Activated CD4-positive, alpha-beta T cell treated with anti-CD3 and anti-CD28 coated beads, Interleukin-2, amount 10 ng/mL, durations not matched to agents 7 days and 5 days (primary cell): Measurements from ENCODE around the gene PDZK1IP1. TPM values are rescaled to one million over a fixed set of nuclear protein-coding genes. Genes with fewer than 3 reads are reported as not detected.
"Not testable (repeated sequence)": the region's sequence is repeated elsewhere in the genome, so short reads cannot be mapped to it uniquely, and the experiment has no call there.

ENCODE experiments used
- CTCF ChIA-PET: fragments of 350-600 bp; sonication (Branson Sonifier 250); formaldehyde crosslinking; loops from one replicate; lab custom pipeline; 2021; ENCODE audit warnings: antibody characterized with exemption; lab: Charles Lee
- POLR2A ChIA-PET: fragments of 350-600 bp; sonication (Branson Sonifier 250); formaldehyde crosslinking; loops from one replicate; lab custom pipeline; 2021; ENCODE audit warnings: antibody characterized with exemption; lab: Charles Lee
- DNase-seq: peaks from one replicate; pipeline ENCODE4 v3.0.0-alpha.2; 2020
- H3K27ac Mint-ChIP-seq: one replicate; pipeline ENCODE4 v1.8.0; 2021; ENCODE audit warnings: mild to moderate bottlenecking, moderate library complexity, mixed read lengths
- H3K27me3 Mint-ChIP-seq: one replicate; pipeline ENCODE4 v1.8.0; 2021; ENCODE audit warnings: mixed read lengths
- H3K36me3 Mint-ChIP-seq: one replicate; pipeline ENCODE4 v1.8.0; 2021; ENCODE audit warnings: low read depth, mixed read lengths
- H3K4me1 Mint-ChIP-seq: one replicate; pipeline ENCODE4 v1.8.0; 2021; ENCODE audit warnings: mixed read lengths
- H3K4me3 Mint-ChIP-seq: one replicate; pipeline ENCODE4 v1.8.0; 2021; ENCODE audit warnings: mild to moderate bottlenecking, moderate library complexity, mixed read lengths
- H3K9me3 Mint-ChIP-seq: one replicate; pipeline ENCODE4 v1.8.0; 2021; ENCODE audit warnings: mixed read lengths
- total RNA-seq, 2 experiments: library from RNA; stranded (reverse); gene quantifications; one replicate each; pipeline ENCODE4 v1.2.3, GENCODE V29; 2021

Gene PDZK1IP1
- total RNA-seq, 2 experiments from 2014 or later, result not detected

GRCh38 chr1:47157957-47158356 lies 31.9 kb downstream of the PDZK1IP1 start:
- H3K36me3 Mint-ChIP-seq, H3K4me1 Mint-ChIP-seq, H3K9me3 Mint-ChIP-seq, H3K4me3 Mint-ChIP-seq, CTCF ChIA-PET, POLR2A ChIA-PET, DNase-seq, H3K27ac Mint-ChIP-seq: not testable (repeated sequence)
- H3K27me3 Mint-ChIP-seq, result peaks cover 22% of the 10 kb centered on the region

- DNase-seq, H3K36me3 Mint-ChIP-seq, H3K4me1 Mint-ChIP-seq, H3K4me3 Mint-ChIP-seq, H3K9me3 Mint-ChIP-seq, H3K27ac Mint-ChIP-seq, CTCF ChIA-PET: not testable (repeated sequence)
- POLR2A ChIA-PET, result interaction anchor here (0.7 kb wide), 1 partner anchor 439 kb away, joined by 3 read pairs; no protein-coding TSS in a partner anchor
- peaks cover 11% of the 10 kb centered on the region for H3K27me3 Mint-ChIP-seq
Measured at GRCh38 chr1:47156457-47156856, 33.4 kb downstream of the PDZK1IP1 start.

GRCh38 chr1:47149162-47149561 lies 40.7 kb downstream of the PDZK1IP1 start:
- POLR2A ChIA-PET, H3K4me1 Mint-ChIP-seq, H3K36me3 Mint-ChIP-seq, H3K4me3 Mint-ChIP-seq, H3K27me3 Mint-ChIP-seq, CTCF ChIA-PET, DNase-seq, H3K27ac Mint-ChIP-seq, H3K9me3 Mint-ChIP-seq: not testable (repeated sequence)

- Mint-ChIP-seq H3K4me1 (no peaks in the 10 kb centered on the region), H3K9me3 (no peaks in the 10 kb centered on the region), H3K27ac (no peak overlapping the region), H3K36me3 (no peaks in the 10 kb centered on the region), H3K4me3 (no peak overlapping the region), H3K27me3 (peaks cover 6% of the 10 kb centered on the region)
- CTCF ChIA-PET, result no interaction called here
- POLR2A ChIA-PET, result no interaction called here
- DNase-seq, result no peak
Measured at GRCh38 chr1:47147047-47147785, 42.6 kb downstream of the PDZK1IP1 start.

GRCh38 chr1:47146495-47146894 lies 43.3 kb downstream of the PDZK1IP1 start:
- H3K4me1 Mint-ChIP-seq, H3K27me3 Mint-ChIP-seq, H3K27ac Mint-ChIP-seq, H3K4me3 Mint-ChIP-seq, H3K36me3 Mint-ChIP-seq, POLR2A ChIA-PET, CTCF ChIA-PET, DNase-seq, H3K9me3 Mint-ChIP-seq: not testable (repeated sequence)

GRCh38 chr1:47143654-47144053 lies 46.2 kb downstream of the PDZK1IP1 start:
- CTCF ChIA-PET, H3K4me1 Mint-ChIP-seq, H3K36me3 Mint-ChIP-seq, H3K9me3 Mint-ChIP-seq, H3K27ac Mint-ChIP-seq, DNase-seq, POLR2A ChIA-PET, H3K4me3 Mint-ChIP-seq: not testable (repeated sequence)
- peaks cover 11% of the 10 kb centered on the region for H3K27me3 Mint-ChIP-seq

GRCh38 chr1:47140358-47140757 lies 49.5 kb downstream of the PDZK1IP1 start:
- CTCF ChIA-PET, H3K9me3 Mint-ChIP-seq, H3K4me3 Mint-ChIP-seq, H3K36me3 Mint-ChIP-seq, H3K4me1 Mint-ChIP-seq, H3K27ac Mint-ChIP-seq, POLR2A ChIA-PET, H3K27me3 Mint-ChIP-seq, DNase-seq: not testable (repeated sequence)

GRCh38 chr1:47137925-47138615 lies 51.8 kb downstream of the PDZK1IP1 start:
- H3K27ac Mint-ChIP-seq, result no peak overlapping the region
- H3K9me3 Mint-ChIP-seq, result no peaks in the 10 kb centered on the region
- H3K4me1 Mint-ChIP-seq, result no peaks in the 10 kb centered on the region
- DNase-seq, result no peak
- no peaks in the 10 kb centered on the region for H3K36me3 Mint-ChIP-seq
- CTCF ChIA-PET, result no interaction called here
- POLR2A ChIA-PET, result no interaction called here
- no peak overlapping the region for H3K4me3 Mint-ChIP-seq
- H3K27me3 Mint-ChIP-seq, result peaks cover 9% of the 10 kb centered on the region

GRCh38 chr1:47137198-47137597 lies 52.6 kb downstream of the PDZK1IP1 start, which contains the start of gene CYP4A22:
Gene CYP4A22 (plus strand): TSS chr1:47137441. CDS start chr1:47137486, 45 bp downstream.
- CTCF ChIA-PET, result no interaction called here
- peaks cover 14% of the 10 kb centered on the region for H3K27me3 Mint-ChIP-seq

More at GRCh38 chr1:47137198-47137597, 52.6 kb downstream of the PDZK1IP1 start, which contains the start of gene CYP4A22:
- Mint-ChIP-seq H3K9me3 (no peaks in the 10 kb centered on the region), H3K4me1 (no peaks in the 10 kb centered on the region), H3K36me3 (no peaks in the 10 kb centered on the region), H3K4me3 (no peak within 1 kb of the TSS), H3K27ac (no peak within 1 kb of the TSS)
- POLR2A ChIA-PET, result no interaction called here
- no peak for DNase-seq

Other genes with a start within 250 kb of the PDZK1IP1 start
- gene CYP4A11, start 248.6 kb downstream of the PDZK1IP1 start, total RNA-seq, result not detected
- gene CYP4X1, start 166.4 kb downstream of the PDZK1IP1 start, total RNA-seq, result not detected
- not detected for gene CYP4Z1, start 122.8 kb downstream of the PDZK1IP1 start, total RNA-seq
- gene CYP4A22, start 52.6 kb downstream of the PDZK1IP1 start, total RNA-seq, result not detected
- gene TAL1, start 42.2 kb upstream of the PDZK1IP1 start, total RNA-seq, result not detected
- 10 to 100 TPM; 44.0 to 51.3 TPM for gene STIL, start 124.1 kb upstream of the PDZK1IP1 start, total RNA-seq
- 100 to 1,000 TPM in 1 of 2 experiments, 10 to 100 TPM in 1; 90.8 to 108 TPM for gene CMPK1, start 143.8 kb upstream of the PDZK1IP1 start, total RNA-seq
- gene FOXE3, start 226.2 kb upstream of the PDZK1IP1 start, total RNA-seq, result not detected
- gene FOXD2, start 248.0 kb upstream of the PDZK1IP1 start, total RNA-seq, result under 1 TPM; 0.15 to 0.20 TPM